ENCODE data around the gene SSBP4. TPM values are rescaled to one million over a fixed set of nuclear protein-coding genes. Genes with fewer than 3 reads are reported as not detected.
"Not testable (repeated sequence)": the region's sequence is repeated elsewhere in the genome, so short reads cannot be mapped to it uniquely, and the experiment has no call there.

Gene SSBP4
- 24.8 TPM for total RNA-seq

- DNase-seq, result peak; percentile 67
Measured at GRCh38 chr19:18419195-18419698, at the start of gene SSBP4. Gene SSBP4, plus strand, starts transcription at chr19:18419398. Its CDS starts 251 bp downstream, at chr19:18419649.

- no peak for DNase-seq
Measured at GRCh38 chr19:18373407-18373891, 45.7 kb upstream of the SSBP4 start.

GRCh38 chr19:18373892-18374629 is 45.1 kb upstream of the SSBP4 start:
- peak; percentile 67 for DNase-seq

GRCh38 chr19:18377026-18377425 is 42.2 kb upstream of the SSBP4 start:
- no peak for DNase-seq

- peak; percentile 27 for DNase-seq
Measured at GRCh38 chr19:18379803-18380747, 39.1 kb upstream of the SSBP4 start.

GRCh38 chr19:18380843-18381242 is 38.4 kb upstream of the SSBP4 start:
- DNase-seq, result no peak

GRCh38 chr19:18383622-18384021 is 35.6 kb upstream of the SSBP4 start:
- DNase-seq, result not testable (repeated sequence)

GRCh38 chr19:18384775-18385174 is 34.4 kb upstream of the SSBP4 start:
- no peak for DNase-seq

GRCh38 chr19:18385359-18385674 is 33.9 kb upstream of the SSBP4 start:
- DNase-seq, result no peak

GRCh38 chr19:18385675-18386542 is 33.3 kb upstream of the SSBP4 start, which contains the start of gene GDF15:
Gene GDF15, plus strand, starts transcription at chr19:18386158. Its CDS starts 32 bp downstream, at chr19:18386190.
- DNase-seq, result no peak

GRCh38 chr19:18386543-18387271 is 32.5 kb upstream of the SSBP4 start:
- DNase-seq, result no peak

- DNase-seq, result peak; percentile 49
Measured at GRCh38 chr19:18388100-18388959, 30.9 kb upstream of the SSBP4 start.

GRCh38 chr19:18388960-18389725 is 30.1 kb upstream of the SSBP4 start:
- no peak for DNase-seq

- DNase-seq, result no peak
Measured at GRCh38 chr19:18389726-18390064, 29.5 kb upstream of the SSBP4 start.

- no peak for DNase-seq
Measured at GRCh38 chr19:18390065-18390907, 28.9 kb upstream of the SSBP4 start.

- DNase-seq, result no peak
Measured at GRCh38 chr19:18391509-18392075, 27.6 kb upstream of the SSBP4 start.

- DNase-seq, result no peak
Measured at GRCh38 chr19:18392417-18392816, 26.8 kb upstream of the SSBP4 start.

GRCh38 chr19:18392926-18393325 is 26.3 kb upstream of the SSBP4 start:
- no peak for DNase-seq
